WTC11 (cell line): ENCODE data around the gene SERPINA9. TPM values are rescaled to one million over a fixed set of nuclear protein-coding genes. Genes with fewer than 3 reads are reported as not detected.

ENCODE experiments used
- ATAC-seq: fragments of 200-7000 bp; cut with Tn5 transposase; 2 replicates; pipeline ENCODE4 v1.10.0; 2021; ENCODE audit warnings: mild to moderate bottlenecking, moderate library complexity
- CTCF ChIA-PET: fragments of 300-600 bp; sonication (Branson Sonifier 250); formaldehyde crosslinking; loops from one replicate; lab custom pipeline; 2021; ENCODE audit warnings: antibody characterized with exemption; lab: Charles Lee
- POLR2A ChIA-PET: fragments of 350-600 bp; sonication (Branson Sonifier 250); formaldehyde crosslinking; loops from one replicate; lab custom pipeline; 2021; ENCODE audit warnings: antibody characterized with exemption; lab: Charles Lee
- DNase-seq: peaks from one replicate; pipeline ENCODE4 v3.0.0; 2021; ENCODE audit warnings: low spot score
- H3K27ac Mint-ChIP-seq: 2 replicates; pipeline ENCODE4 v1.8.0; 2021; ENCODE audit warnings: mixed read lengths
- H3K27me3 Mint-ChIP-seq: 2 replicates; pipeline ENCODE4 v1.8.0; 2021; ENCODE audit warnings: low read depth, mild to moderate bottlenecking, moderate library complexity, mixed read lengths
- H3K36me3 Mint-ChIP-seq: 2 replicates; pipeline ENCODE4 v1.8.0; 2021; ENCODE audit warnings: mixed read lengths
- H3K4me1 Mint-ChIP-seq: 2 replicates; pipeline ENCODE4 v1.8.0; 2022; ENCODE audit warnings: mixed read lengths
- H3K4me3 Mint-ChIP-seq: 2 replicates; pipeline ENCODE4 v1.8.0; 2021; ENCODE audit warnings: mild to moderate bottlenecking, moderate library complexity, mixed read lengths
- H3K9me3 Mint-ChIP-seq: 2 replicates; pipeline ENCODE4 v1.8.0; 2021; ENCODE audit warnings: mixed read lengths
- CREM ChIP-seq: sonication (generic); formaldehyde crosslinking; IDR thresholded peaks from 2 replicates; pipeline ENCODE4 v1.8.1; 2022; ENCODE audit warnings: mild to moderate bottlenecking, missing genetic modification reagents, moderate library complexity
- ELF4 ChIP-seq: sonication (generic); formaldehyde crosslinking; IDR thresholded peaks from 2 replicates; pipeline ENCODE4 v1.8.1; 2022; ENCODE audit warnings: low read depth, mild to moderate bottlenecking, moderate library complexity, missing genetic modification reagents
- FOXP4 ChIP-seq: sonication (generic); formaldehyde crosslinking; IDR thresholded peaks from 2 replicates; pipeline ENCODE4 v1.8.0; 2022; ENCODE audit warnings: mild to moderate bottlenecking, missing genetic modification reagents
- GABPB1 ChIP-seq: sonication (generic); formaldehyde crosslinking; IDR thresholded peaks from 2 replicates; pipeline ENCODE4 v1.8.1; 2023; ENCODE audit warnings: mild to moderate bottlenecking, missing genetic modification reagents
- GRHL2 ChIP-seq: fragments of 250-450 bp; sonication (Bioruptor Pico); IDR thresholded peaks from 2 replicates; pipeline ENCODE4 v1.8.0; 2022; ENCODE audit warnings: mild to moderate bottlenecking, moderate library complexity; ENCODE audit not compliant: insufficient replicate concordance, severe bottlenecking
- HMGA2 ChIP-seq: fragments of 250-450 bp; sonication (Bioruptor Pico); IDR thresholded peaks from 2 replicates; pipeline ENCODE4 v1.4.0; 2021; ENCODE audit warnings: mild to moderate bottlenecking, moderate library complexity
- JAZF1 ChIP-seq: fragments of 250-450 bp; sonication (Bioruptor Pico); IDR thresholded peaks from 2 replicates; pipeline ENCODE4 v1.9.0; 2021; ENCODE audit warnings: moderate library complexity, mild to moderate bottlenecking, inconsistent platforms
- KAT7 ChIP-seq: sonication (generic); formaldehyde crosslinking; IDR thresholded peaks from 2 replicates; pipeline ENCODE4 v1.8.1; 2023; ENCODE audit warnings: missing genetic modification reagents, mild to moderate bottlenecking, borderline replicate concordance
- MYBL2 ChIP-seq: sonication (generic); formaldehyde crosslinking; IDR thresholded peaks from 2 replicates; pipeline ENCODE4 v1.8.1; 2023; ENCODE audit warnings: mild to moderate bottlenecking, moderate library complexity, missing genetic modification reagents
- STAT6 ChIP-seq: sonication (generic); formaldehyde crosslinking; conservative IDR thresholded peaks from 2 replicates; pipeline ENCODE4 v1.8.1; 2023; ENCODE audit warnings: mild to moderate bottlenecking, low read depth, missing genetic modification reagents, moderate library complexity
- TEAD1 ChIP-seq: sonication (generic); formaldehyde crosslinking; IDR thresholded peaks from 2 replicates; pipeline ENCODE4 v1.8.0; 2022; ENCODE audit warnings: mild to moderate bottlenecking, missing genetic modification reagents
- ZNF232 ChIP-seq: sonication (generic); formaldehyde crosslinking; IDR thresholded peaks from 2 replicates; pipeline ENCODE4 v1.8.0; 2022; ENCODE audit warnings: mild to moderate bottlenecking, missing genetic modification reagents
- ZNF317 ChIP-seq: sonication (generic); formaldehyde crosslinking; IDR thresholded peaks from 2 replicates; pipeline ENCODE4 v1.8.1; 2023; ENCODE audit warnings: low read depth, mild to moderate bottlenecking, moderate library complexity, missing genetic modification reagents, borderline replicate concordance
- total RNA-seq: library from RNA; stranded (reverse); gene quantifications from 3 replicates; pipeline ENCODE4 v1.2.3, GENCODE V29; 2021
- TF ChIP-seq, protein P1 (sequence below): sonication (generic); formaldehyde crosslinking; IDR thresholded peaks from 2 replicates; pipeline ENCODE4 v1.8.1; 2023; ENCODE audit warnings: mild to moderate bottlenecking, missing genetic modification reagents, moderate library complexity
- TF ChIP-seq, protein P2 (sequence below): sonication (generic); formaldehyde crosslinking; IDR thresholded peaks from 2 replicates; pipeline ENCODE4 v1.8.0; 2022; ENCODE audit warnings: mild to moderate bottlenecking, missing genetic modification reagents
- TF ChIP-seq, protein P3 (sequence below): fragments of 200-600 bp; IDR thresholded peaks from 2 replicates; pipeline ENCODE4 v1.8.0; 2022; ENCODE audit warnings: antibody characterized with exemption
- TF ChIP-seq, protein P4 (sequence below): sonication (generic); formaldehyde crosslinking; IDR thresholded peaks from 2 replicates; pipeline ENCODE4 v1.8.0; 2023; ENCODE audit warnings: missing genetic modification reagents, mild to moderate bottlenecking, borderline replicate concordance
- TF ChIP-seq, protein P5 (sequence below): sonication (generic); formaldehyde crosslinking; IDR thresholded peaks from 2 replicates; pipeline ENCODE4 v1.8.0; 2023; ENCODE audit warnings: missing genetic modification reagents

SERPINA9 gene
- total RNA-seq, 1 experiment from 2014 or later: not detected

GRCh38 chr14:94464290-94464689 lies 11.7 kb downstream of the SERPINA9 start:
- Mint-ChIP-seq H3K4me1 (peaks cover 8% of the 10 kb centered on the region; the same call in 1 of the 2 replicates), H3K27me3 (peaks cover 10% of the 10 kb centered on the region), H3K4me3 (no peak overlapping the region), H3K36me3 (peaks cover 27% of the 10 kb centered on the region), H3K9me3 (peaks cover 47% of the 10 kb centered on the region), H3K27ac (no peak overlapping the region)
- CTCF ChIA-PET: no interaction called here
- POLR2A ChIA-PET: no interaction called here
- no peak for ATAC-seq
- DNase-seq: no peak
- no peak for TF ChIP-seq JAZF1
- no peak for TF ChIP-seq ZNF317 (CRISPR knock-in tag)
- no peak for TF ChIP-seq CREM

- ChIA-PET POLR2A (no interaction called here), CTCF (interaction anchor here (1.1 to 1.2 kb wide), 2 partner anchors 29 to 39 kb away, joined by 3 read pairs; no protein-coding TSS in a partner anchor)
- no peak overlapping the region for H3K4me3 Mint-ChIP-seq
- H3K36me3 Mint-ChIP-seq: peaks cover 35% of the 10 kb centered on the region
- TF ChIP-seq, protein P1, sequence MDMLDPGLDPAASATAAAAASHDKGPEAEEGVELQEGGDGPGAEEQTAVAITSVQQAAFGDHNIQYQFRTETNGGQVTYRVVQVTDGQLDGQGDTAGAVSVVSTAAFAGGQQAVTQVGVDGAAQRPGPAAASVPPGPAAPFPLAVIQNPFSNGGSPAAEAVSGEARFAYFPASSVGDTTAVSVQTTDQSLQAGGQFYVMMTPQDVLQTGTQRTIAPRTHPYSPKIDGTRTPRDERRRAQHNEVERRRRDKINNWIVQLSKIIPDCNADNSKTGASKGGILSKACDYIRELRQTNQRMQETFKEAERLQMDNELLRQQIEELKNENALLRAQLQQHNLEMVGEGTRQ: no peak
- no peak for TF ChIP-seq ELF4 (CRISPR knock-in tag)
- TF ChIP-seq TEAD1 (CRISPR knock-in tag): no peak
- 0 out of 2 replicates have a peak, but pooled peaks have one; percentile 12 for TF ChIP-seq GABPB1
- H3K9me3 Mint-ChIP-seq: peaks cover 56% of the 10 kb centered on the region
- no peak overlapping the region for H3K27ac Mint-ChIP-seq
- H3K27me3 Mint-ChIP-seq: peaks cover 15% of the 10 kb centered on the region
- H3K4me1 Mint-ChIP-seq: peaks cover 8% of the 10 kb centered on the region; the same call in 1 of the 2 replicates
- DNase-seq (no peak), ATAC-seq (no peak)
These were observed 13.0 kb downstream of the SERPINA9 start for GRCh38 chr14:94462763-94463572.

DNA sequence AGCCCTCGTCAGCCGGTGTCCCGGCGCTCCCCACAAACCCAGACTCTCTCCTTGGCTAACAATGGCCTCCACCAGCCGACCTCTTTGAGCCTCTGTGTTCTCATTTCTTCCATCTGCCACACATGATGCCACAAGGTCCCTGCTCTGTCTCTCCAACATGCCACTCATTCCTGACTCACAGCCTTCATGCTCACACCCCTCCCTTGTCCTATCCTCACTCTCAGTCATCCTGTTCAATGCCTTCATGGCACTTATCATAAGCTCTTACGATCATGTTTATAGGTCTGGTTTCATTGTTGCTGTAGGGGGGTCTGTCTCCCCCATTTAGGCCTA lies 13.8 kb downstream of the SERPINA9 start:
- CTCF ChIA-PET: interaction anchor here (1.1 to 1.2 kb wide), 2 partner anchors 28 to 39 kb away, joined by 3 read pairs; no protein-coding TSS in a partner anchor
- Mint-ChIP-seq H3K27me3 (peaks cover 12% of the 10 kb centered on the region), H3K36me3 (peaks cover 43% of the 10 kb centered on the region), H3K9me3 (peaks cover 58% of the 10 kb centered on the region), H3K4me1 (peaks cover 8% of the 10 kb centered on the region; the same call in 1 of the 2 replicates), H3K27ac (no peak overlapping the region), H3K4me3 (no peak overlapping the region)
- ATAC-seq: no peak
- no peak for DNase-seq
- POLR2A ChIA-PET: no interaction called here
- TF ChIP-seq ZNF232 (CRISPR knock-in tag) (no peak), FOXP4 (CRISPR knock-in tag) (no peak), KAT7 (CRISPR knock-in tag) (no peak), GRHL2 (CRISPR knock-in tag) (no peak), STAT6 (CRISPR knock-in tag) (no peak), HMGA2 (no peak), MYBL2 (CRISPR knock-in tag) (no peak)
- TF ChIP-seq, protein P2, sequence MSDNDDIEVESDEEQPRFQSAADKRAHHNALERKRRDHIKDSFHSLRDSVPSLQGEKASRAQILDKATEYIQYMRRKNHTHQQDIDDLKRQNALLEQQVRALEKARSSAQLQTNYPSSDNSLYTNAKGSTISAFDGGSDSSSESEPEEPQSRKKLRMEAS (CRISPR knock-in tag): no peak
- TF ChIP-seq, protein P3, sequence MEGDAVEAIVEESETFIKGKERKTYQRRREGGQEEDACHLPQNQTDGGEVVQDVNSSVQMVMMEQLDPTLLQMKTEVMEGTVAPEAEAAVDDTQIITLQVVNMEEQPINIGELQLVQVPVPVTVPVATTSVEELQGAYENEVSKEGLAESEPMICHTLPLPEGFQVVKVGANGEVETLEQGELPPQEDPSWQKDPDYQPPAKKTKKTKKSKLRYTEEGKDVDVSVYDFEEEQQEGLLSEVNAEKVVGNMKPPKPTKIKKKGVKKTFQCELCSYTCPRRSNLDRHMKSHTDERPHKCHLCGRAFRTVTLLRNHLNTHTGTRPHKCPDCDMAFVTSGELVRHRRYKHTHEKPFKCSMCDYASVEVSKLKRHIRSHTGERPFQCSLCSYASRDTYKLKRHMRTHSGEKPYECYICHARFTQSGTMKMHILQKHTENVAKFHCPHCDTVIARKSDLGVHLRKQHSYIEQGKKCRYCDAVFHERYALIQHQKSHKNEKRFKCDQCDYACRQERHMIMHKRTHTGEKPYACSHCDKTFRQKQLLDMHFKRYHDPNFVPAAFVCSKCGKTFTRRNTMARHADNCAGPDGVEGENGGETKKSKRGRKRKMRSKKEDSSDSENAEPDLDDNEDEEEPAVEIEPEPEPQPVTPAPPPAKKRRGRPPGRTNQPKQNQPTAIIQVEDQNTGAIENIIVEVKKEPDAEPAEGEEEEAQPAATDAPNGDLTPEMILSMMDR: no peak
- TF ChIP-seq, protein P4, sequence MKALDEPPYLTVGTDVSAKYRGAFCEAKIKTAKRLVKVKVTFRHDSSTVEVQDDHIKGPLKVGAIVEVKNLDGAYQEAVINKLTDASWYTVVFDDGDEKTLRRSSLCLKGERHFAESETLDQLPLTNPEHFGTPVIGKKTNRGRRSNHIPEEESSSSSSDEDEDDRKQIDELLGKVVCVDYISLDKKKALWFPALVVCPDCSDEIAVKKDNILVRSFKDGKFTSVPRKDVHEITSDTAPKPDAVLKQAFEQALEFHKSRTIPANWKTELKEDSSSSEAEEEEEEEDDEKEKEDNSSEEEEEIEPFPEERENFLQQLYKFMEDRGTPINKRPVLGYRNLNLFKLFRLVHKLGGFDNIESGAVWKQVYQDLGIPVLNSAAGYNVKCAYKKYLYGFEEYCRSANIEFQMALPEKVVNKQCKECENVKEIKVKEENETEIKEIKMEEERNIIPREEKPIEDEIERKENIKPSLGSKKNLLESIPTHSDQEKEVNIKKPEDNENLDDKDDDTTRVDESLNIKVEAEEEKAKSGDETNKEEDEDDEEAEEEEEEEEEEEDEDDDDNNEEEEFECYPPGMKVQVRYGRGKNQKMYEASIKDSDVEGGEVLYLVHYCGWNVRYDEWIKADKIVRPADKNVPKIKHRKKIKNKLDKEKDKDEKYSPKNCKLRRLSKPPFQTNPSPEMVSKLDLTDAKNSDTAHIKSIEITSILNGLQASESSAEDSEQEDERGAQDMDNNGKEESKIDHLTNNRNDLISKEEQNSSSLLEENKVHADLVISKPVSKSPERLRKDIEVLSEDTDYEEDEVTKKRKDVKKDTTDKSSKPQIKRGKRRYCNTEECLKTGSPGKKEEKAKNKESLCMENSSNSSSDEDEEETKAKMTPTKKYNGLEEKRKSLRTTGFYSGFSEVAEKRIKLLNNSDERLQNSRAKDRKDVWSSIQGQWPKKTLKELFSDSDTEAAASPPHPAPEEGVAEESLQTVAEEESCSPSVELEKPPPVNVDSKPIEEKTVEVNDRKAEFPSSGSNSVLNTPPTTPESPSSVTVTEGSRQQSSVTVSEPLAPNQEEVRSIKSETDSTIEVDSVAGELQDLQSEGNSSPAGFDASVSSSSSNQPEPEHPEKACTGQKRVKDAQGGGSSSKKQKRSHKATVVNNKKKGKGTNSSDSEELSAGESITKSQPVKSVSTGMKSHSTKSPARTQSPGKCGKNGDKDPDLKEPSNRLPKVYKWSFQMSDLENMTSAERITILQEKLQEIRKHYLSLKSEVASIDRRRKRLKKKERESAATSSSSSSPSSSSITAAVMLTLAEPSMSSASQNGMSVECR: no peak
- TF ChIP-seq, protein P5, sequence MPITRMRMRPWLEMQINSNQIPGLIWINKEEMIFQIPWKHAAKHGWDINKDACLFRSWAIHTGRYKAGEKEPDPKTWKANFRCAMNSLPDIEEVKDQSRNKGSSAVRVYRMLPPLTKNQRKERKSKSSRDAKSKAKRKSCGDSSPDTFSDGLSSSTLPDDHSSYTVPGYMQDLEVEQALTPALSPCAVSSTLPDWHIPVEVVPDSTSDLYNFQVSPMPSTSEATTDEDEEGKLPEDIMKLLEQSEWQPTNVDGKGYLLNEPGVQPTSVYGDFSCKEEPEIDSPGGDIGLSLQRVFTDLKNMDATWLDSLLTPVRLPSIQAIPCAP: no peak
